ENCODE data around the gene MAEA. TPM values are rescaled to one million over a fixed set of nuclear protein-coding genes. Genes with fewer than 3 reads are reported as not detected.
A peak's percentile ranks its signal among the peaks of the same experiment; 100 is the strongest.

MAEA gene
- total and polyA plus RNA-seq, 10 of the 15 experiments (the other 5 are each of a cell fraction or from before 2014, with no cell fraction given), result 3.6 to 67.1 (median 54.6) TPM

DNA sequence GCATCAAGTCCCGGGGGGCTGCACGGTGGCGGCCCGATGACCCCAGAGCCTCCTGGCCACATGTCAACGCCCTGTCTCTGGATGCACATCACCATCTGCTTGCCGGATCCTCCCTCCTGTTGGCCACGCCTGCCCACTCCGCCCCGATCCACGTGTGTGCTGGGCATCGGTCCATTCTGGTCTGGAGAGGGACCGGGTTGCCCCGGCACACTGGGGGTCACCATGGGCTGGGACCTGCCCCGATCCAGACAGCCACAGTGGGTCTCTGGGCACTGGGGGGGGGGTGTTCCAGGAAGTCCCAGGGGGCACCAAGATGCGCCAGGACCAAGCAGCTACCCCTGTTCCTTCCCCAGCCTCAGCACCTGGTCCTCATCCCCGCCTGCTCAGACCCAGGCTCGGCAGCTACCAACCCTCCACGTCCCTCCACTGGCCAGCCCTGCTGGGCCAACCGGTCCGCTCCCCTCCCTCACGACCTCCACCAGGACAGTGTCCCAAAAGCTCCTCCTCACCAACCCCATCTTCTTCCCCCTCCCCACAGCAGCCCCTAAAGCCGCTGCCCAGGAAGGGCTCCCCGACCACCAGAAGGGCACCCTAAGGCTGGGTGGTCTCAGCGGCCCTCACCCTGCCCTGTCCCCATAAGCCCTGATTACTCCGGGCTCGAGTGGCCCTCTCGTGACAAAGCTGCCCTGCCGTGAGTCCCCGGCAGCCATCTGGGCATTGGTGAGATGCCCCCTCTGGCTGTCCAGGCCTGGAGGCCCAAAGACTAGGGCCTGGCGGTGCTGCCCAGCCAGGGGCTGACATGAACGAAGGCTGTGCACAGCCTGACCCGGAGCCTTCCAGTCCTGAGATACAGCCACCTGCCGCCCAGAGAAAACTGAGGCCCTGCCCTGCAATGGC, 45.4 kb upstream of the MAEA start:
- no TSS peak for BruUV-seq (replicated peaks)
- FAIRE-seq (no peak), DNase-seq (ENCODE audit: low read depth, low spot score) (no peak), ATAC-seq (no peak)
- intact Hi-C loops (cut with micrococcal nuclease; ENCODE audit: unreplicated experiment) (no loop called here), in situ Hi-C loops (cut with MboI) (no loop called here)
- ChIA-PET RAD21 (ENCODE audit: unreplicated experiment) (interaction anchor here (1.4 kb wide), 1 partner anchor 29 kb away, joined by 3 read pairs; no protein-coding TSS in a partner anchor), POLR2A (interaction anchor here (1.0 kb wide), 1 partner anchor 103 kb away, joined by 3 read pairs; no protein-coding TSS in a partner anchor), CTCF (no interaction called here), SMC1A (ENCODE audit: uncharacterized antibody, unreplicated experiment) (interaction anchor here (1.0 kb wide), 1 partner anchor 102 kb away, joined by 5 read pairs; the partner anchor contains the start of gene UVSSA)
- 85% methylated on average over 30 of the region's 33 CpGs for WGBS (ENCODE audit: insufficient coverage, insufficient replicate concordance, low lambda C conversion rate, missing lambda C conversion rate)
- Histone ChIP-seq H3K4me3 (no peak overlapping the region), H3K36me3 (ENCODE audit: control insufficient read depth in 2 of 2, insufficient read depth in 2 of 2, low read length in 1 of 2) (peaks cover 4 to 22% of the 10 kb centered on the region in 2 experiments; a peak in 3 of 4 replicates), H3K27ac (ENCODE audit: control insufficient read depth, insufficient read depth) (no peak overlapping the region), H3K9me3 (replicated peaks; ENCODE audit: control insufficient read depth, insufficient read depth, low read length) (no peaks in the 10 kb centered on the region), H3K4me1 (ENCODE audit: control insufficient read depth, insufficient read depth, low read length) (peaks cover 14% of the 10 kb centered on the region), H3K27me3 (replicated peaks in 1 of 2; ENCODE audit: control insufficient read depth in 2 of 2, insufficient read depth in 2 of 2, low read length in 1 of 2) (no peaks in the 10 kb centered on the region), H2AFZ (ENCODE audit: control insufficient read depth, low read depth, low read length) (no peak overlapping the region), H4K20me1 (ENCODE audit: control insufficient read depth, insufficient read depth) (peaks cover 7% of the 10 kb centered on the region; the same call in 1 of the 2 replicates), H3K9ac (ENCODE audit: control insufficient read depth, insufficient read depth, low read length) (no peak overlapping the region), H3K79me2 (ENCODE audit: control insufficient read depth, insufficient read depth, low read length) (peaks cover 68% of the 10 kb centered on the region), H3K4me2 (ENCODE audit: control insufficient read depth, insufficient read depth) (0 out of 2 replicates have a peak overlapping the region, but pooled peaks have one; percentile 2)
- TF ChIP-seq, protein P1, sequence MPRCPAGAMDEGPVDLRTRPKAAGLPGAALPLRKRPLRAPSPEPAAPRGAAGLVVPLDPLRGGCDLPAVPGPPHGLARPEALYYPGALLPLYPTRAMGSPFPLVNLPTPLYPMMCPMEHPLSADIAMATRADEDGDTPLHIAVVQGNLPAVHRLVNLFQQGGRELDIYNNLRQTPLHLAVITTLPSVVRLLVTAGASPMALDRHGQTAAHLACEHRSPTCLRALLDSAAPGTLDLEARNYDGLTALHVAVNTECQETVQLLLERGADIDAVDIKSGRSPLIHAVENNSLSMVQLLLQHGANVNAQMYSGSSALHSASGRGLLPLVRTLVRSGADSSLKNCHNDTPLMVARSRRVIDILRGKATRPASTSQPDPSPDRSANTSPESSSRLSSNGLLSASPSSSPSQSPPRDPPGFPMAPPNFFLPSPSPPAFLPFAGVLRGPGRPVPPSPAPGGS (IDR thresholded peaks at IDR 0.05; ENCODE audit: borderline replicate concordance, insufficient read depth, low read depth, low read length, poor library complexity, severe bottlenecking), result no peak
- TF ChIP-seq GABPA (IDR thresholded peaks at IDR 0.05; ENCODE audit: low read depth), result no peak
- TF ChIP-seq HDGF (IDR thresholded peaks at IDR 0.05), result no peak
- no peak for TF ChIP-seq MEF2A (IDR thresholded peaks at IDR 0.05; ENCODE audit: insufficient read depth, low read depth, low read length)
- TF ChIP-seq BHLHE40 (IDR thresholded peaks at IDR 0.05; ENCODE audit: borderline replicate concordance in 1 of 2, low read depth in 2 of 2, low read length in 1 of 2), result no peak
- TF ChIP-seq, protein P2, sequence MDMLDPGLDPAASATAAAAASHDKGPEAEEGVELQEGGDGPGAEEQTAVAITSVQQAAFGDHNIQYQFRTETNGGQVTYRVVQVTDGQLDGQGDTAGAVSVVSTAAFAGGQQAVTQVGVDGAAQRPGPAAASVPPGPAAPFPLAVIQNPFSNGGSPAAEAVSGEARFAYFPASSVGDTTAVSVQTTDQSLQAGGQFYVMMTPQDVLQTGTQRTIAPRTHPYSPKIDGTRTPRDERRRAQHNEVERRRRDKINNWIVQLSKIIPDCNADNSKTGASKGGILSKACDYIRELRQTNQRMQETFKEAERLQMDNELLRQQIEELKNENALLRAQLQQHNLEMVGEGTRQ (IDR thresholded peaks at IDR 0.05; ENCODE audit: borderline replicate concordance, low read depth, low read length), result no peak
- TF ChIP-seq TARDBP (IDR thresholded peaks at IDR 0.05; ENCODE audit: borderline replicate concordance), result no peak
- no peak for TF ChIP-seq SMAD1 (IDR thresholded peaks at IDR 0.05; ENCODE audit: low read depth, partially characterized antibody)
- no peak for TF ChIP-seq ZNF207 (IDR thresholded peaks at IDR 0.05; ENCODE audit: borderline replicate concordance)
- no peak for TF ChIP-seq MEF2B (IDR thresholded peaks at IDR 0.05; ENCODE audit: partially characterized antibody, poor library complexity, severe bottlenecking)
- TF ChIP-seq CHD4 (IDR thresholded peaks at IDR 0.05), result no peak
- no peak for TF ChIP-seq RBBP5 (conservative IDR thresholded peaks at IDR 0.05)
- TF ChIP-seq EGR1 (IDR thresholded peaks at IDR 0.05; ENCODE audit: borderline replicate concordance in 1 of 2, low read depth in 2 of 2, low read length in 2 of 2), result no peak

Data from GM12878 (cell line).